CD14-positive monocyte (primary cell): ENCODE results near the gene CCR6. TPM values are rescaled to one million over a fixed set of nuclear protein-coding genes. Genes with fewer than 3 reads are reported as not detected.
A peak's percentile ranks its signal among the peaks of the same experiment; 100 is the strongest.

Experiments used
- DNase-seq, 3 donors: peaks; one replicate each; pipeline ENCODE4 v3.0.0-alpha.2; 2011 to 2022
- H2AFZ ChIP-seq: 2 replicates; pipeline ENCODE4 v1.6.0; 2012; ENCODE audit warnings: mild to moderate bottlenecking, low read depth, low read length, inconsistent platforms; ENCODE audit not compliant: insufficient read depth, poor library complexity, severe bottlenecking
- H3K27ac ChIP-seq, 2 donors: 1 replicate in 1 of 2; 2 replicates in 1 of 2; pipeline ENCODE4 v1.5.1; 2012 to 2013; ENCODE audit warnings: low read length in 2 of 2, control low read depth in 1 of 2, inconsistent platforms in 1 of 2, low read depth in 1 of 2, mild to moderate bottlenecking in 1 of 2
- H3K27me3 ChIP-seq, 2 donors: one replicate each; pipeline versions ENCODE4 v1.6.0 to v1.6.1; 2011 to 2013; ENCODE audit warnings: low read length in 2 of 2; ENCODE audit not compliant: control insufficient read depth in 2 of 2, insufficient read depth in 2 of 2
- H3K36me3 ChIP-seq, 2 donors: replicated peaks in 1 of 2; 1 replicate in 1 of 2; 2 replicates in 1 of 2; pipeline versions ENCODE4 v1.5.1 to v1.6.1; 2012 to 2013; ENCODE audit warnings: low read length in 2 of 2, control low read depth in 1 of 2, inconsistent platforms in 1 of 2, mild to moderate bottlenecking in 1 of 2; ENCODE audit not compliant: insufficient read depth in 2 of 2, control insufficient read depth in 1 of 2
- H3K4me1 ChIP-seq, 2 donors: 1 replicate in 1 of 2; 2 replicates in 1 of 2; pipeline versions ENCODE4 v1.5.1 to v1.6.1; 2012 to 2013; ENCODE audit warnings: low read length in 2 of 2, control low read depth in 1 of 2, inconsistent platforms in 1 of 2, mild to moderate bottlenecking in 1 of 2, moderate library complexity in 1 of 2; ENCODE audit not compliant: insufficient read depth in 2 of 2, control insufficient read depth in 1 of 2
- H3K4me2 ChIP-seq: replicated peaks from 2 replicates; pipeline ENCODE3; 2012; ENCODE audit warnings: low read length, moderate library complexity, mild to moderate bottlenecking; ENCODE audit not compliant: poor library complexity, severe bottlenecking; ENCODE audit errors: extremely low read depth
- H3K4me3 ChIP-seq, 3 experiments: fragments of 200-600 bp in 1 of 3; sonication (generic) in 1 of 3; replicated peaks in 1 of 3; 1 replicate in 2 of 3; 2 replicates in 1 of 3; pipeline ENCODE4 v1.5.1; 2011 to 2013; ENCODE audit warnings: low read length in 3 of 3, mild to moderate bottlenecking in 3 of 3, control low read depth in 2 of 3, low read depth in 2 of 3, inconsistent platforms in 1 of 3, moderate library complexity in 1 of 3
- H3K79me2 ChIP-seq: 2 replicates; pipeline ENCODE4 v1.6.0; 2012; ENCODE audit warnings: mild to moderate bottlenecking, control low read depth, inconsistent platforms, low read length, moderate library complexity; ENCODE audit not compliant: insufficient read depth
- H3K9ac ChIP-seq: 2 replicates; pipeline ENCODE4 v1.6.0; 2017; ENCODE audit warnings: low read length, mild to moderate bottlenecking; ENCODE audit not compliant: insufficient read depth, poor library complexity, severe bottlenecking
- H3K9me3 ChIP-seq, 2 donors: replicated peaks in 1 of 2; 1 replicate in 1 of 2; 2 replicates in 1 of 2; pipeline versions ENCODE4 v1.5.1 to v1.6.1; 2012 to 2013; ENCODE audit warnings: low read length in 2 of 2, control low read depth in 1 of 2; ENCODE audit not compliant: control insufficient read depth in 1 of 2, insufficient read depth in 1 of 2
- H4K20me1 ChIP-seq: 2 replicates; pipeline ENCODE4 v1.6.0; 2012; ENCODE audit warnings: mild to moderate bottlenecking, low read length, control low read depth, moderate library complexity; ENCODE audit not compliant: insufficient read depth
- H3K27ac Mint-ChIP-seq, 7 donors: one replicate each; pipeline ENCODE4 v1.8.0; 2020; ENCODE audit warnings: mild to moderate bottlenecking in 7 of 7, mixed read lengths in 7 of 7, moderate library complexity in 6 of 7, inconsistent platforms in 2 of 7
- H3K27me3 Mint-ChIP-seq, 3 donors: one replicate each; pipeline ENCODE4 v1.8.0; 2021 to 2022; ENCODE audit warnings: low read depth in 3 of 3, mild to moderate bottlenecking in 3 of 3, mixed read lengths in 3 of 3, moderate library complexity in 3 of 3, inconsistent platforms in 1 of 3
- H3K36me3 Mint-ChIP-seq, 2 donors: one replicate each; pipeline ENCODE4 v1.8.0; 2020; ENCODE audit warnings: mixed read lengths in 2 of 2, inconsistent platforms in 1 of 2, mild to moderate bottlenecking in 1 of 2
- H3K4me1 Mint-ChIP-seq: one replicate; pipeline ENCODE4 v1.8.0; 2020; ENCODE audit warnings: mild to moderate bottlenecking, mixed read lengths
- H3K4me3 Mint-ChIP-seq, 2 donors: one replicate each; pipeline ENCODE4 v1.8.0; 2020; ENCODE audit warnings: mild to moderate bottlenecking in 2 of 2, mixed read lengths in 2 of 2, moderate library complexity in 1 of 2
- H3K9me3 Mint-ChIP-seq, 7 donors: one replicate each; pipeline ENCODE4 v1.8.0; 2020 to 2022; ENCODE audit warnings: mixed read lengths in 7 of 7, mild to moderate bottlenecking in 6 of 7, moderate library complexity in 6 of 7, inconsistent platforms in 2 of 7
- CTCF ChIP-seq: fragments of 200-600 bp; IDR thresholded peaks from one replicate; pipeline ENCODE4 v1.8.0; 2022; ENCODE audit warnings: antibody characterized with exemption, mild to moderate bottlenecking
- WGBS: methylation state at CpG from one replicate; pipeline ENCODE4 v1.1.5; 2013; ENCODE audit warnings: missing lambda C conversion rate; ENCODE audit not compliant: insufficient coverage; 5-methylcytosine and 5-hydroxymethylcytosine counted together
- intact Hi-C, 2 donors: fragments of 100-400 bp; cut with micrococcal nuclease; formaldehyde crosslinking; loops; one replicate each; pipeline versions ENCODE4 v1.15.0 to v1.15.1; 2023
- polyA plus RNA-seq, 3 donors: library from polyadenylated mRNA; depleted of rRNA in 1 of 3; unstranded in 2 of 3; stranded (reverse) in 1 of 3; fragments of 300-500 nt in 2 of 3; fragments of >200 nt in 1 of 3; fragmentation: Illumina TruSeq in 2 of 3; gene quantifications; 1 replicate in 2 of 3; 2 replicates in 1 of 3; pipeline ENCODE4 v1.2.3, GENCODE V29; 2012 to 2021

The CCR6 gene
- polyA plus RNA-seq, 3 donors, result 0.07 to 0.43 TPM; not detected in 1

- no peak for TF ChIP-seq CTCF
- no peak overlapping the region for H3K4me3 Mint-ChIP-seq
- no peak overlapping the region for H3K9ac ChIP-seq
- H3K27me3 ChIP-seq, result no peaks in the 10 kb centered on the region
- intact Hi-C loops, result no loop called here
- no peak overlapping the region for H3K4me3 ChIP-seq
- no peak for DNase-seq
- H3K79me2 ChIP-seq, result no peaks in the 10 kb centered on the region
- H3K27ac ChIP-seq, result no peak overlapping the region
- no peaks in the 10 kb centered on the region for H4K20me1 ChIP-seq
- no peaks in the 10 kb centered on the region for H3K36me3 Mint-ChIP-seq
- peaks cover 7% of the 10 kb centered on the region for H3K4me1 Mint-ChIP-seq
- H3K9me3 ChIP-seq, result no peaks in the 10 kb centered on the region
- H3K36me3 ChIP-seq, result no peaks in the 10 kb centered on the region
- peaks cover 0 to 2% (median 0%) of the 10 kb centered on the region in 7 donors for H3K9me3 Mint-ChIP-seq
- 91% methylated on average over 4 of the region's 6 CpGs for WGBS
- peaks cover 0 to 4% (median 2%) of the 10 kb centered on the region in 3 donors for H3K27me3 Mint-ChIP-seq
- H3K4me2 ChIP-seq, result no peak overlapping the region
- H2AFZ ChIP-seq, result no peak overlapping the region
- no peak overlapping the region for H3K27ac Mint-ChIP-seq
- peaks cover 7 to 10% of the 10 kb centered on the region in 2 donors for H3K4me1 ChIP-seq
Observed at GRCh38 chr6:167105060-167105459, 17.8 kb upstream of the CCR6 start.

GRCh38 chr6:167106406-167106805 lies 16.5 kb upstream of the CCR6 start:
- H4K20me1 ChIP-seq, result no peaks in the 10 kb centered on the region
- H3K4me1 Mint-ChIP-seq, result peaks cover 7% of the 10 kb centered on the region
- intact Hi-C loops, result no loop called here

More at GRCh38 chr6:167106406-167106805, 16.5 kb upstream of the CCR6 start:
- Mint-ChIP-seq H3K9me3 (peaks cover 0 to 2% (median 0%) of the 10 kb centered on the region in 7 donors), H3K27ac (peak overlapping the region in 2 of 7 donors; percentile 31 to 35), H3K36me3 (no peaks in the 10 kb centered on the region), H3K4me3 (no peak overlapping the region), H3K27me3 (peaks cover 0 to 4% (median 2%) of the 10 kb centered on the region in 3 donors)
- Histone ChIP-seq H3K27ac (no peak overlapping the region), H3K36me3 (no peaks in the 10 kb centered on the region), H3K9me3 (no peaks in the 10 kb centered on the region), H3K79me2 (no peaks in the 10 kb centered on the region), H3K4me1 (peaks cover 7 to 10% of the 10 kb centered on the region in 2 donors), H3K9ac (no peak overlapping the region), H3K4me2 (no peak overlapping the region), H2AFZ (no peak overlapping the region), H3K27me3 (no peaks in the 10 kb centered on the region), H3K4me3 (no peak overlapping the region)
- WGBS, result no CpG with 5 or more reads among the region's 1 CpG
- no peak for TF ChIP-seq CTCF
- DNase-seq, result no peak
